GM19328 (cell line): ENCODE data around the gene KLHL40.

Source experiments
- ATAC-seq: cut with Tn5 transposase; IDR thresholded peaks from one replicate; pipeline ENCODE4 v1.9.1; 2021; ENCODE audit warnings: mild to moderate bottlenecking, moderate library complexity; ENCODE audit not compliant: unreplicated experiment

KLHL40 gene

GRCh38 chr3:42685363-42685881 lies at the start of gene KLHL40:
KLHL40 (plus strand) TSS chr3:42685537; CDS start chr3:42685619, 82 bp downstream.
- ATAC-seq, result no peak

- ATAC-seq, result no peak
These were observed 48.3 kb upstream of the KLHL40 start for GRCh38 chr3:42637001-42637400.

- no peak for ATAC-seq
These were observed 46.9 kb upstream of the KLHL40 start for GRCh38 chr3:42638339-42638842.

- ATAC-seq, result no peak
These were observed 46.1 kb upstream of the KLHL40 start for GRCh38 chr3:42639192-42639591.

GRCh38 chr3:42640129-42640528 lies 45.2 kb upstream of the KLHL40 start:
- ATAC-seq, result no peak

- no peak for ATAC-seq
These were observed 44.5 kb upstream of the KLHL40 start for GRCh38 chr3:42640771-42641370.

- ATAC-seq, result no peak
These were observed 37.4 kb upstream of the KLHL40 start for GRCh38 chr3:42647821-42648459.

GRCh38 chr3:42649006-42649405 lies 36.3 kb upstream of the KLHL40 start:
- no peak for ATAC-seq

- no peak for ATAC-seq
These were observed 35.6 kb upstream of the KLHL40 start for GRCh38 chr3:42649783-42650182.

- no peak for ATAC-seq
These were observed 33.9 kb upstream of the KLHL40 start for GRCh38 chr3:42651248-42652091.

GRCh38 chr3:42652251-42652610 lies 33.1 kb upstream of the KLHL40 start:
- ATAC-seq, result no peak

- no peak for ATAC-seq
These were observed 32.6 kb upstream of the KLHL40 start for GRCh38 chr3:42652611-42653302.

GRCh38 chr3:42653303-42653559 lies 32.1 kb upstream of the KLHL40 start:
- ATAC-seq, result no peak

GRCh38 chr3:42653560-42654330 lies 31.6 kb upstream of the KLHL40 start, which contains the start of gene ZBTB47:
ZBTB47 (plus strand) TSS chr3:42653697; CDS start chr3:42658356, 4,659 bp downstream.
- ATAC-seq, result no peak

GRCh38 chr3:42654331-42655201 lies 30.8 kb upstream of the KLHL40 start:
- no peak for ATAC-seq

GRCh38 chr3:42655331-42655888 lies 29.9 kb upstream of the KLHL40 start:
- no peak for ATAC-seq

- no peak for ATAC-seq
These were observed 29.2 kb upstream of the KLHL40 start for GRCh38 chr3:42655980-42656679.
